Activated CD4-positive, alpha-beta T cell treated with anti-CD3 and anti-CD28 coated beads for 4 hours (primary cell): Measurements from ENCODE around the gene FOXM1.
"Not testable (repeated sequence)": the region's sequence is repeated elsewhere in the genome, so short reads cannot be mapped to it uniquely, and the experiment has no call there.

Experiments used
- DNase-seq, 2 donors: peaks; one replicate each; pipeline ENCODE4 v3.0.0-alpha.2; 2020

Gene FOXM1

DNA sequence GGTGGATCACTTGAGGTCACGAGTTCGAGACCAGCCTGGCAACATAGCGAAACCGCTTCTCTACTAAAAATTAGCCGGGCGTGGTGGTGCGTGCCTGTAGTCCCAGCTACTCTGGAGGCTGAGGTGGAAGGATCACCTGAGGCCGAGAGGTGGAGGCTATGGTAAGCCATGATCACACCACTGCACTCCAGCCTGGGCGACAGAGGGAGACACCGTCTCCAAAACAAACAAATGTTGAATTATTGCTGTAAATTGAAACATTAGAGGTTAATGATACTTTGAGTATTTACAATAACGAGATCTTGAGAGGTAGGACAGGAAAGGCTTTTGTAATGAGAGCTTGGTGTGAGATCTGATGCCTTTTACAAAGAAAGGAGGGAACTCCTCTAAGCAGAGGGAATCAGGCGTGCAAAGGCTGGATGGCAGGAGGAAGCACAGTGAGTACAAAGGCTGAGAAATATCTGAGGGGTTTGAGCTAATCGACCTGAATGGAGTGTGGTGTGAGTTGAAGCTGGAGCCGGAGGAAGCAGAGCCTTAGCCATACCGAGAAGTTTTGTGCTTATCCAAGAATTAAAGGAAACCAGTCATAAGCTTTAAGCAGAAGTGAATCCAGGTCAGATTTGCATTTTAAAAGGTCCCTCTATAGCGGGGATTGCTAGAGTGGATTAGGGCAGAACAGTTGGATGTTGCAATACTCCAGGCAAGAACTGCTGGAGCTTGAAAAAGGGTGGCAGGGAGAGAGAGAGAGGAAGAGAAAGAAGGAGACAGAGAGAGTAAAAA, 1.2 kb upstream of the FOXM1 start:
- no peak for DNase-seq

DNA sequence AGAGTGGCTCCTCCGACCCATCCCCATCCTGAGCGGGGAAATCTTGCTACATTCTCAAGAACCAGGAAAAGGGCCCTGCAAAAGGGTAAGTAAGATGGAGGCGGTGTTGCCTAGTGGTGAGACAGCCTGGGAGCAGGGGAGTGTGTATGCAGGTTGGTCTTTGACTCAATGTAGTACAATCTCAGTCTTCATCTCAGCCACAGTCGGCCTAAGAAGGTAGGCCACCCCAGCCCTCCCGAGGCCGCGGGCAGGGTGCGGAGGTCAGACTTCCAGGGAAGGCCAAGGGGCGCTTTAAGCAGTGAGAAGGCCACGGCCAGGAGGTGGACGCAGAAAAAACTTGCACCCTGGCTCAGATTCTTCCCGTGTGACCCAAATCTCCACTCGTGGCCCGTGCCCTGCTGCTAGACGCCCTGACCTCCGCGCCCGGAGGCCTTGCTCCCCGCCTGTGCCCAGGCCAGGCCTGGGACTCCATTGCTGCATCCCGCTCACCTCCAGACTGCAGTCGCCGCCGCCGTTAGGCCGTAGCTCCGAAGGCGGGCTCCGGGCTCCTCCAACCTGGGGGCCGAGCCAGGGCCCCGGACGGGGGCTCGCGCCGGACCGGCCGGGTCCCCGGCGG, 435 bp downstream of the FOXM1 start:
- no peak for DNase-seq

DNA sequence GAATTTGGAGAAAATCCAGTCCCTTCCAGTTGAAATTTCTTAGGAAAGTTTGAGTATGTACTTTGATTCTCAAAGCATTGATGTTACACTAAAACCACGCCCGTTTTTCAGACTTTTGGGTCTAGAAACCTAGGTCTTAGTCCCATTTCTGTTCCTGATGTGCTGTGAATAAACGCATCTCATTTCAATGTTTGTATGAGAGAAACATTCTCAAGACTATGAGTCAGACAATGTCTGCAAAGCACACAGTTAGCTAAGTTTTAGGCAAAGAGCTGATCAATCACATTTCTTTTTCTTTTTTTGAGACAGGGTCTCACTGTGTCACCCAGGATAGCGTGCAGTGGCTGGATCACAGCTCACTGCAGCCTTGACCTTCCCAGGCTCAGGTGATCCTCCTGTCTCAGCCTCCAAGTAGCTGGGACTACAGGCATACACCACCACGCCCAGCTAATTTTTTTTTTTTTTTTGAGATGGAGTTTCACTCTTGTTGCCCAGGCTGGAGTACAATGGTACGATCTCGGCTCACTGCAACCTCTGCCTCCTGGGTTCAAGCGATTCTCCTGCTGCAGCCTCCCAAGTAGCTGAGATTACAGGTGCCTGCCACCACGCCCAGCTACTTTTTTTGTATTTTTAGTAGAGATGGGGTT, 7.9 kb downstream of the FOXM1 start:
- DNase-seq: not testable (repeated sequence)

DNA sequence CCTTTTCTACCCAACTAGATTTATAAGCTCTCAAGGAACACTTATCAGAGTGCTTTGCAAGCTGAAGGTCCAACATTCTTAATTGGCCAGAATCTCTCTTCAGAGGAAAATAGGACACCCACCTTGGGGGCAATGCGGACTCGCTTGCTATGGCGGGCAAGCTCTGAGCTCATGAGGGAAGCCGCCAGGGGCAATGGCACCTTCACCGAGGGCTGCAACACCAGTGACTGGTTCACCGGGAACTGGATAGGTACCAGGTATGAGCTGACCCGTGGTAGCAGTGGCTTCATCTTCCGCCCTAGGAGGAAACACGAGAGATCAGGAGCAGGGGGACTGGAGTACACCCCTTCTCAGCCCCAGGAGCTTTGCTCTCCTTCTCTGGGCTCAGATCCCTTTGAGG, 12.8 kb downstream of the FOXM1 start:
- DNase-seq: no peak

DNA sequence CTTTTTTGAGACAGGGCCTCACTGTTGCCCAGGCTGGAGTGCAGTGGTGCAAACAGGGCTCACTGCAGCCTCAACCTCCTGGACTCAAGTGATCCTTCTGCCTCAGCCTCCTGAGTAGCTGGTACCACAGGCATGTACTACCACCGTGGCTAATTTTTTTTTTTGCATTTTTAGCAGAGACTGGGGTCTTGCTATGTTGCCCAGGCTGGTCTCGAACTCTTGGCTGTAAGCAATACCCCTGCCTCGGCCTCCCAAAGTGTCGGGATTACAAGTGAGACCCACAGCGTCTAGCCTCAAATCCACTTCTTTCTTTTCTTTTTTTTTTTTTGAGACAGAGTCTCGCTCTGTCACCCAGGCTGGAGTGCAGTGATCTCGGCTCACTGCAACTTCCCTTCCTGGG, 13.6 kb downstream of the FOXM1 start:
- not testable (repeated sequence) for DNase-seq

DNA sequence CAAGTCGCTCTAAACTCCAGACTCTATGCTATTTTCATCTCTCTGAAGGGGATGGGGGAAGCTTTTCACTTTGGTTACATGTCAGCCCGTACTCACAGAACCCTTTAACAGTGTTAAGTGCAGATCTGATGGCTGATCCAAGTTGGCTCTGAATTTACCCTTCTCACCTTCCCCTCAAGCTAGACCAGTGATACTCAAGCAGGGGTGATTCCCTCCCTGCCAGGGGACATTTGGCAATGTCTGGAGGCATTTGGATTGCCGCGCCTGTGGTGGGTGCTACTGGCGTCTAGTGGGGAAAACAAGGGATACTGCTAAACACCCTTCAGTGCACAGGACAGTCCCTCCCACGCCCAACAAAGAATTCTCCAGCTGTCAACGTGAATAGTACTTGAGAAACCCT, 14.1 kb downstream of the FOXM1 start:
- no peak for DNase-seq

DNA sequence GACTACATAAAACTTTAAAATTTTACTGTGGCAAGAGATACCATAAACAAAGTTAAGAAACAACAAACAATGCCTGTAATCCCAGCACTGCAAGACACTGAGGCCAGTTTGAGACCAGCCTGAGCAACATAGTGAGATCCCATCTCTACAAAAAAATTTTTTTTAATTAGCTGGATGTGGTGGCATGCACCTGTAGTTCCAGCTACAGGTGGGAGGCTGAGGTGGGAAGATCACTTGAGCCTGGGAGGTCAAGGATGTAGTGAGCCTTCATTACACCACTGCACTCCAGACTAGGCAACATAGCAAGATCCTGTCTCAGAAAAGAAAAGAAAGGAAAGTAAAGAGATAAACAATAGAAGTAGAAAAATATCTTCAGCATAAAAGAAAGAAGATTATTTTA, 16.8 kb downstream of the FOXM1 start:
- no peak for DNase-seq

DNA sequence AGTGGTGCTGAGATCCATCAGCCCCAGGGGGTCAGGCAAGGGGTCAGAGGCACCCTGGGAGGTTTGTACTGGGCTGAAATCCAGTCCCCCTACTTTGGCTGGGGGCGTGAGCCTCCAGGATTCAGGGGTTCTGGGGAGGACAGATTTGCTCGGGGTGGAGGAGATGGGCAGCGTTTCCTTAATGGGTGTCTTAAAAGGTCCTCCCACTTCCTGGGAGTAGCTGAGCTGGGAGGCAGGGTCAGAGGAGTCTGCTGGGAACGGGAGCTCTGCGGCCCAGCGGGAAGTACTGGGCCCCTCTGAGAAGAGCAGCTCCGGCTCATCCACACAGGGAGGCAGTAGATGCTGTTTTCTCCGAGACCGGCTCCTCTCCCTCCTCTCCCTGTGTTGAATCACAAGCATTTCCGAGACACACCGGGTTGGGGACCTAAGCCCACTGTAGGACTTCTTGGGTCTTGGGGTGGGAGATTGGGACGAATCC, 18.0 kb downstream of the FOXM1 start:
- DNase-seq: no peak

DNA sequence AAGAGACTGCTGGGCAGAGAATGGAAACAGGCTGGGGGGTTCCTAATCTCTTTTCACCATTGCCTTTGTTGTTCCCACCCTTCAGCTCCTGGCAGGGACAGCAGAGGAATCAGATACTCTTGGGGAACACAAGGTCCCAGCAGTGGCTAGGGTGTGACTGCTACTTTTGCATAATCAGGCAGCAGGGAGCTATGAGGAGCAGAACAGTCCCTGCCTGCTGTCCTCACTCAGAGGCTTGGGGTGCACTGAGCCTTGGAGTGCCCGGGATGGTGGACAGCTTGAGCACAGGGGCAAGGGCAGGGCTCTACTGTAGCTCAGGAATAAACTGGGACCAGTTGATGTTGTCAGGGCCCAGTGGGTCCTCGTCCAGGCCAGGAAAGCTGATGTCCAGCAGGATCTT, 18.6 kb downstream of the FOXM1 start:
- DNase-seq: no peak

DNA sequence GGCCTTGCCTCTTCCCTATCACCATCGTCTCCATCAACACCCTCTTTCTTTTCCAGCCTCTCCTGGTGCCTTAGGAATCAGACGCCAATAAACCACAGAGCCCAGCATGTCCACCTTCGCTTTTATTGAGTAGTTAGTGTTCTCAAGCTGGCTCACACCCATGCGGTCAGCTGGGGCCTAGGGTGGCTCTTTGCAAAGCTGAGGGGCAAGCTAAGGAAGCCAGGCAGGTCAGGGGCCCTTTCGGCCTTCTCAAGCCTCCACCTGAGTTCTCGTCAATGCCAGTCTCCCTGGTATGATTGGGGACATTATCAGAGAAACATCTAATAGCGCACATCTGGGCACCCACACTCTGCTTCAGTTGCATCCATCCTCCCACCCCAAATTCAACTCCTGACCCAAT, 19.4 kb downstream of the FOXM1 start:
- DNase-seq: no peak

DNA sequence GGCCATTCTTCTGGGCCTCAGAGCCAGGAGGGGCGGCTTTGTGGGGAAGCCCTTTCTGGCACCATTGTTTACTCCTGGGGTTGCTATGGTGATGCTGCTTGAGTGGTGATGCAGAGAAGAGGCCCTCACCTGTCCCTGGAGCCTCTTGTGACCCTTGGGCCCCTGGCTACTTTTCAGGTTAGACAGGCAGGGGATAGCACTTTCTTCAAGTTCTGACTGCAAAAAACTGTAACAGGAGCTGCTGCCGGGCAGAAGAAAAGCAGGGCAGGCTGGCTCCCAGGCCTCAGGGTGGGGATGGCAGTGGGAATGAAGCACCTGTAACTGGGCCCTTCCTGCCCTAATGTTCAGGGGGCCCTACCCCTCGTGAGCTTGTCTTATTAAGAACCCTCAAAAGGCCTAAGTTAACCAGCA, 19.9 kb downstream of the FOXM1 start, which contains the start of gene TEX52:
Gene TEX52 (minus strand): TSS at position 19 of the 411 bp plus-strand sequence. CDS start 13 bp downstream, at position 6.
- DNase-seq: no peak

DNA sequence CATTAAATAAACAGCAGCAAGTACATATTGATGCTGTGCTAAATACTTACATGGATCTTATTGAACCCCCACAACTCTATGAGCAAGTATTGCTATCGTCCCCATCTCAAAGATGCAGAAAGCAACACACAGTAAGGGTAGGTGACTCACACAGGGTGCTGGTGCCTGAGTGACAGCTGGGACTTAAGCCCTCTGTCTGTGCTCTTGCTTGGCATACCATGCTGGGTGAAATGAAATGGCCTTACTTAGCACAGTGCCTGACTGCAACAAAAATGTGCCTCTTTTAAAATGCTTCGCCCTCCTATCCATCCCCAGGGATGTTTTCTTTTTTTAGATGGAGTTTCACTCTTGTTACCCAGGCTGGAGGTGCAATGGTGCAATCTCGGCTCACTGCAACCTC, 20.9 kb downstream of the FOXM1 start:
- no peak for DNase-seq

DNA sequence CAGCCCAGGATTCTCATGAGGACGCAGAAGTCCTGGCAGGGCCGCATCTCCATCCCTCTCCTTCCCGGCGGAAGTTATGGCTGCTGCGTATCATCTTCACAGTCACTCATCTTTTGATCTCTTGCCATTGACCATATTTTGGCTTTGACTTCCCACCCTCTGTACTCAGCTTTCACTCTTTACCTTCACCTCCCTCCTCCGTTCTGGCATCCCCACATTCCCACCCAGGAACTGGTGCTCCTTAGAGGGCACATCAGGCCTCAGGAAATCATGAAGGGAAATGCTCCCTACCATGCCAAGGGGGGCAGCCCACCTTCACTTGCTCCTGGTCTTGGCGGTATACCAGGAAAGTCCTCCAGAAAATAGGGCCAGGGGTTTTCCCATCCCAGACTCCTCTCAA, 21.4 kb downstream of the FOXM1 start:
- no peak for DNase-seq

DNA sequence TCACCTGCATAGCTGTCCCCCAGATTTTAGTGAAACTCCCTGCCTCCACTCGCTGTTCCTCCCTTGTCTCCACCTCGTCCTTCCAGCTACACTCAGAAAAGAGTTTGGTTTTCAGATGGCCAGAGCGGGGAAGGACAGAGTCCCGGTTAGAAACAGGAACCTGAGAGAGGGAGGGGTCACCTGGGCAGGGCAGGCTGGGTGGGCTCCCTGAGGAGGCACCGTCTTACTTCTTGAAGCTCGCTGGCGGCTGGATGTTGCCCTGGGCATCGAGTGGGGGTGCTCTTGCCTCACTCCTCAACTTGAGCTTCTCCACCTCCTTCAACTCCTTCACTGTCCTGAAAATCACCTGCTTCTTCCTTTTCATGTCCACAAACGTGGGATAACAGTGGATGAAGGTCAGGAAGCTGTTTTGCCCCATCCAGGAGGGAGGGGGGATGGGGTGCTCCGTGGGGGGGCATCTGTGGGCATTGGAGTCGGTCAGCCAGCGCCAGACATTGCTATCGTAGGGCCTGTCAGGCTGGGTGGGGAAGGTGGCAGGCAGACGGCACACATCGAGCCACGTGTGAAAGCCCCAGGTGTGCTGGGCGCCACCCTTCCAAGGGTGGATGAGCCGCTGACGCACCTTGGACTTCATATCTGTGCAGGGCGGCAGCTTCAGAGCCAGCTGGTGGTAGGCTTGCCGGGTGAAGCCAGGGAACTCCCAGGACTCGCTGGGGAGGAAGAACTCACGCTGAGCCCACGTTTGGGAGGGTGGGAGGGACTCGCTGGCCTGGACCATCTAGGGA, 22.1 kb downstream of the FOXM1 start:
- DNase-seq: no peak

DNA sequence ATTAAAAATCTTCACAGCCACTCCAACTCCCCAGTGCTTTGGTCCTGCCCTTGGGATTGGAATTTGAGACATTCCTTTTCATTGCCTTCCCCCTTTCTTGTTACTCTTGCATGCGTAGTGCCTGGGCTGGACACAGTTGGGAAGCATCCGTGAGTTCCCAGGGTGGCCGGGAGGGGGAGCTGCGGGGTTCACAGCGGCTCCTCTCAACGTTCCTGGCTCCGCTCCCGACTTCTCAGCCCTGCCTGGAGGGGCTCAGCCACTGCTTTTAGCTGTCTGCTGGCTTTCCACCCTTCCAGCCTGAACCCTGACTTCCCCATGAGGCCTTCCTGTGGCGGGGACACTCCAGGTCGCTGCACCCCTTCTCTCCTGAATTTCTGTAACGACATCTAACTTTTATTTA, 23.3 kb downstream of the FOXM1 start:
- DNase-seq: peak; percentile 41 to 49

DNA sequence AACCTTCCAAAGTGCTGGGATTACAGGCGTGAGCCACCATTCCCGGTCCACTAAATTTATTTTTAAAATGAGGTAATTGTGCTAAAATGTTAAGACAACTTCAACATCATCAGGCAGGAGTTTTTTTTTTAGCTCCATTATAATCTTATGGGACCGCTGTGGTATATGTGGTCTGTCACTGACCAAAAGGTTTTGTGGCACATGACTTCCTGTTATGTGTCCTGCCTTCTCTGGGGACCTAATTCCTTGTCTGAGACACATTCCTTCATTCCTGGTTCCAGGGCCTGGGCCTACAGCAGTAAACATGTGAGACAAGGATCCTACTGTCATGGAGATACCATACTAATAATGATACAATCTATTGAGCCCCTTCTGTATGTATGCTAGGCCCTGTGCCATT, 25.0 kb downstream of the FOXM1 start:
- DNase-seq: no peak

DNA sequence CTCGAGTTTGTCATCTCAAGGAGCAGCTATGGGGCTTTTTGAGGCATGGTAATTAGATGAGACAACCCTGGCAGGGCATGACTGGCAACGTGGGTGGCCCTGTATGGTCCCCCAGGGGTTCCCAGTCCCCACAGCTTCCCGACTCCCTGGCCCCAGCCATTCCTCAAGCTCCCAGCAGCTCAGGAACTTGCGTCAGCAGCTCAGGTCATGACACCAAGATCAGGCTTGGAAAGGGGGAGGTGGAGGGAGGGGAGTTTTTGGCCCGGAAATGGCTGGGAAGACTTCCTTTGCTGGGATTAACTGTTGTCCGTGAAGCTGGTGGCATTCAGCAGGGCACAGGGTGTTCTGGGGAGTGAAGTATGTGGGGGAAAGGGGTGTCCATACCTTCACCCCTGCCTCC, 31.7 kb downstream of the FOXM1 start:
- DNase-seq: no peak

DNA sequence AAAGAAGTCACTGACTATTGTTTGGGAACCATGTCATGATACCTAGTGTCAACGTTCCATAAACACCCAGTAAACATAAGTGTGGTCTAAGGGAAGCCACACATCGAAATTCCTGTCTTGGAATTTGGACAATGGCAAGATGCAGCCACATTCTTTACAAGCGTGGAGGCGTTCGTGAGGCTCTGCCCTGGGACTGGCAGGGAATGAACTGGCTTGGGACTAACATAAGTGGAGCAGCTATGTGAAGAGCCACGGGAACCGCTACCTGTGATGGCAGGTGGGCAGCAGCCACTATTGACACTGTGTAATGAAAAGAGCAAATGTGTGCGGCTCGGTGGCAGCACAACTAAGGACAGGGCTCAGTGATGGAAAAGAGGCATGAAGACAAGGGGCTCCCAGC, 32.2 kb downstream of the FOXM1 start:
- DNase-seq: no peak

DNA sequence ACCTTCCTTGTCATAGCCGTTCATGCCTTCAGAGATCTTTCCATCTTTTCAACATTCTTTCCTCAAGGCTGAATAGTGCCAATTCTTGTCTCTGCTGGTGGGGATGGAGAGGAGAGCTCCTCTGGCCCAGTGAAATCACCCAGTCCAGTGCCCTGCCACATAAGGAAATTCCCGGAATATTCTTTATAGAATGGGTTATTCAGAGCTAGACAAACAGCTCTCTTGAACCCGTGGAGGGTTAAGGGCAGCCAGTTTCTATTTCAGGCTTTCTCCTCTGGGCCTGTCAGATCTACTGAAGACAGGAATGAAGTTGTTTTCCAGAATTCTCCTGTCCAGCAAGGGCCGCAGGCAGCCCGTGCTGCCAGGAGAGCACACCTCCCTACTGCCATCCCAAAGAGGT, 34.0 kb downstream of the FOXM1 start:
- no peak for DNase-seq

DNA sequence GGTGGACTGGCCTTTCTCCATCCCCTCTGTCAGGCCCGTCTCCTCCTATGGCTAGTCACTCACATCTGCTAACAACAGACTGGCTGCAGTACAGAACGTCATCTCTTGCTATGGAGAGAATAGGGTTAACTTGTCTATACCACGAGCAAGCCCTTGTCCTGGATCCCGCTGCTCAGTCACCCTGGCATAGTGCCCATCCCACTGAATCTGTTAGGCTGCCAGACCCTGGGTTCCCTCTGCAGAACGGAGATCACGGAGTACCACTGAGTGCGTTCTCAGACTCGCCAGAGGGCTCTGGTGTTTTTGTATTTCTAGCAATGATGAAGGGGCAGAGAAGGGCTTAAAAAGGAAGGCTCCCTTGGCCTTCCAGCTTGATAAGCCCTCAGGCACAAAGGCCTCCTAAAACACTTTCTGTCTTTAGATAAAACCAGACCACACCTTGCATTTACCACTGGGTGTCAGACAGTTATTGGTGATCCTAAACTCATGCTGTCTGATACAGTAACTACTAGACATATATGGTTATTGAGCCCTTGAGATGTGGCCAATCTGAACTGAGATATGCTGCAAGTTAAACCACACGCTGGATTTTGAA, 35.8 kb downstream of the FOXM1 start:
- no peak for DNase-seq

DNA sequence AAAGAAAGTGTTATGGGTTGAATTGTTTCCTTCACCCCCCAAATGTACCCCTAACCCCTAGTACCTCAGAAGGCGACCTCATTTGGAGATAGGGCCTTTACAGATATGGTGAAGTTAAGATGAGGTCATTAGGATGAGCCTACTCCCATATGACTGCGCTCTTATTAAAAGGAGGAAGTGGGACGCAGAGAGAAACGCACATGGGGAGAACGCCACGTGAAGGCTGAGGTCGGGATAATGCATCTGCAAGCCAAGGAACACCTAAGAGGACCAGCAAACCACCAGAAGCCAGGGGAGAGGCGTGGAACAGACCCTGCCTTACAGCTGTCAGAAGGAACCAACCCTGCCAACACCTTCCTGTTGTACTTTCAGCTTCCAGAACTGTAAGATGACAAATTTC, 40.4 kb downstream of the FOXM1 start:
- DNase-seq: no peak

DNA sequence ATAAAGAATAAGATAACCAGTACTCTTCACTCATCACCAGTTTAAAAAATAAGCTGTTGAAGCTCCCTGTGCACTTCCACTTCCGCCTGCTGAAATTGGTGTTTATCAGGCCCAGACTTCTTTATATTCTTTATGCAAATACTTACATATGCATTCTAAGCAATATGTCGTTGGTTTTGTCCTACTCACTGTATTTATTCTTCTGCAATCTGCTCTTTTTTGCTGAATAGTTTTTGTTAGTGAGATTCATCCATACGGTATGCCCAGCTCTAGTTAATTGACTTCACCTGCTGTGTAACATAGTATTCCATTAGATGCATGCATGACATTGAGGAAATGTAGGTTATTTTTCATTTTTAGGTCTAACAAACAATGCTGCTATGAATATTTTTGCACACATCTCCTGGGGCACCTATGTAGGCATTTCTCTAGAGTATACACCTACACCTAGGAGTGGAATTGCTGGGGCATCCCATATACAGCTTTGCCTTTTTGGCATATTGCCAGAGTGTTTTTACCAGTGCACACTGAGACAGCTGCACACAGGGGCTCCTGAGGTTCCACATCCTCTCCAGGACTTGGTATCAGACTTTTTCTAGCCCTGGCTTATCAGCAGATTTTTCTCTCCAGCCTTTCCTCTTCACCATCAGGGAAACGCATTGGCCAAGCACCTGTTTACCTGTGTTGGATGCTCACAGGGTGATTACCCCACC, 41.1 kb downstream of the FOXM1 start:
- no peak for DNase-seq
